VCaP (cell line): ENCODE data around the gene ADCY5.

Experiments used
- H3K27ac ChIP-seq: fragments of 450-650 bp; 2 replicates; pipeline ENCODE4 v1.5.1; 2017
- TF ChIP-seq, protein P1 (sequence below): fragments of 450-650 bp; conservative IDR thresholded peaks from 2 replicates; pipeline ENCODE4 v1.5.1; 2017; ENCODE audit warnings: mild to moderate bottlenecking, moderate library complexity

The ADCY5 gene

GRCh38 chr3:123326531-123326930 is 122.4 kb downstream of the ADCY5 start:
- TF ChIP-seq, protein P1, sequence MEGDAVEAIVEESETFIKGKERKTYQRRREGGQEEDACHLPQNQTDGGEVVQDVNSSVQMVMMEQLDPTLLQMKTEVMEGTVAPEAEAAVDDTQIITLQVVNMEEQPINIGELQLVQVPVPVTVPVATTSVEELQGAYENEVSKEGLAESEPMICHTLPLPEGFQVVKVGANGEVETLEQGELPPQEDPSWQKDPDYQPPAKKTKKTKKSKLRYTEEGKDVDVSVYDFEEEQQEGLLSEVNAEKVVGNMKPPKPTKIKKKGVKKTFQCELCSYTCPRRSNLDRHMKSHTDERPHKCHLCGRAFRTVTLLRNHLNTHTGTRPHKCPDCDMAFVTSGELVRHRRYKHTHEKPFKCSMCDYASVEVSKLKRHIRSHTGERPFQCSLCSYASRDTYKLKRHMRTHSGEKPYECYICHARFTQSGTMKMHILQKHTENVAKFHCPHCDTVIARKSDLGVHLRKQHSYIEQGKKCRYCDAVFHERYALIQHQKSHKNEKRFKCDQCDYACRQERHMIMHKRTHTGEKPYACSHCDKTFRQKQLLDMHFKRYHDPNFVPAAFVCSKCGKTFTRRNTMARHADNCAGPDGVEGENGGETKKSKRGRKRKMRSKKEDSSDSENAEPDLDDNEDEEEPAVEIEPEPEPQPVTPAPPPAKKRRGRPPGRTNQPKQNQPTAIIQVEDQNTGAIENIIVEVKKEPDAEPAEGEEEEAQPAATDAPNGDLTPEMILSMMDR = no peak
- no peak overlapping the region for H3K27ac ChIP-seq

GRCh38 chr3:123325766-123326256 is 123.1 kb downstream of the ADCY5 start:
- TF ChIP-seq, protein P1 = no peak
- no peak overlapping the region for H3K27ac ChIP-seq

GRCh38 chr3:123324880-123325765 is 123.8 kb downstream of the ADCY5 start:
- TF ChIP-seq, protein P1 = no peak
- H3K27ac ChIP-seq = no peak overlapping the region

- H3K27ac ChIP-seq = no peak overlapping the region
- TF ChIP-seq, protein P1 = no peak
Measured at GRCh38 chr3:123323781-123324180, 125.1 kb downstream of the ADCY5 start.

DNA sequence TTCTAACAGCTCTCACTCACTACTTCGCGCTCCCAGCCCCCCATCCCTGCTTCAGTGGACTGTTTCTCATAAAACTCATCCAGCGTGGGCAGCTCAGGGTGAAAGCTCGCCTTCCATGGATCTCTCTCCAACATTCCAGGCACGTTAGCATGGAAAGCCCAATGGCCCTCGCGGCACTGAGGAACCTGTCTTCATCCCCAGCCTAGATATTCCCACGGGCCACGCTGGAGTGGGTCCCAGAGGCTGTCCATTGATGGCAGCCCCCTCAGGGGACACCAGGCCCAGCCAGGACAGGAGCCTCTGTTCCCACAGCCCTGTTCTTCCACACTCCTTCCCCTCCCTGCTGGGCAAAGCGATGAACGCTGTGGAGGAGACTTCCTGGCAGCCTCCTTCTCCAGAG is 126.0 kb downstream of the ADCY5 start:
- TF ChIP-seq, protein P1 = no peak
- H3K27ac ChIP-seq = no peak overlapping the region

DNA sequence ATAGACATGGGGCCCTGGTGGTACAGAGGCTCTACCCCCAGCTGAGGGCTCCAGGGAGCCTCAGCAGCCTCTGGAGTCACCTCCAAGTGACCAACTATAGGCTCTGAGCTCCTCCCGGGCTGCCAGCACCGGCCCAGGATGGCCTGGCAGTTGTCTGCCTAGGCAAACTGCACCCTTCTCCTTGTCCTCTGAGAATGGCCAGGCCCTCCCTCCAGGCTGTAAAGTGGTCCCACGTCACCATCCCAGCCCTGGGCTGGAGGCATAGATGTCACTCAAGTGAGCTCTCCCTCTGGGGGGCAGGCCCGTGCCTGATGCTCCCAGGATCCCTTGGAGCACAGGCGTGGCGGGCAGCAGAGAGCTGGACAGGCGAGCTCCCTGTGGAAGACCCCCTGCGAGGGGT is 127.1 kb downstream of the ADCY5 start:
- TF ChIP-seq, protein P1 = no peak
- no peak overlapping the region for H3K27ac ChIP-seq

DNA sequence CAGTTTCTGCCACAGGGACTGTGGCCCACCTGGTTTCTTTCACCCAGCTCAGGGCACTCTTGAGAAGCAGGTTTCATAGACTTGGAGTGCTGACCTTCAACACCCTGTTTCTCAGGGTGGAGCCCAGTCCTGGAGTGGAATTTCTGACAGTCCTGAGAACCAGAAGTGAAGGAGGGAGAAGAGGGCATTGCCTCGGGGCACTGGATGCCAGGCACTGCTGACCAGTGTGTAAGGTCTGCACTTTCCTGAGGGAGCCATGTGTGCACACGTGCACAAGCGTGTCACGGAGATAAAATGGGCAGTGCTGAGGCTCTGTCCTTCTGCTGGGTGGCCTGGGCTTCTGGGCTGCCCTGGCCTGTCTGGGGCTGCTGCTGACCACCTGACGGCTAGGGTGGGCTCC is 128.7 kb downstream of the ADCY5 start:
- H3K27ac ChIP-seq = no peak overlapping the region

More for the DNA sequence above, 128.7 kb downstream of the ADCY5 start:
- TF ChIP-seq, protein P1 = no peak
